ENCODE data around the gene AMACR. TPM values are rescaled to one million over a fixed set of nuclear protein-coding genes. Genes with fewer than 3 reads are reported as not detected.

AMACR gene
- total and polyA plus RNA-seq, 9 of the 15 experiments (the other 6 are each of a cell fraction or from before 2014, with no cell fraction given), result 0.72 to 4.6 (median 4.0) TPM

DNA sequence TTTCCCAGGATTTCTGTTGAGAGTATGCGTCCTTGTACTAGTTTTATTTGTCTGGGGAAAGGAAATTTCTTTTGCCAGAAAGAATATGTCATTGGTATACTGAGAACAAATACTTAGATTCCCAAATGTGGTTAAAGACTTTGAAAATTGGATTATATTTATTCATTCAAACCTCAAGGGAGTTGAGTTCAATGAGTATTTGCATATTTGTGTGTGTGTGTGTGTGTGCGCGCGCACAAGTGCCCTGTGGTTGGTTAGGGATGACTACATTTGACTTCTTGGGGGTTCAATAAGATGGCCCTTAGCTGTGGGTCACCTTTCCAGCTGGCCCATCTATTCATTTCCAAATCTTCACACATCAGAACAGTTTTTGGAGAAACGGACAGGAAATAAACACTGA lies 66.8 kb downstream of the AMACR start:
- Histone ChIP-seq H3K27ac (ENCODE audit: extremely low read depth, low read depth, low read length) (no peak overlapping the region), H2AFZ (ENCODE audit: low read depth, low read length) (no peak overlapping the region), H3K9me1 (ENCODE audit: control insufficient read depth, insufficient read depth, low read length) (no peaks in the 10 kb centered on the region), H3K4me3 (no peak overlapping the region), H3K36me3 (ENCODE audit: control insufficient read depth, insufficient read depth, low read length) (no peaks in the 10 kb centered on the region), H4K20me1 (replicated peaks; ENCODE audit: control insufficient read depth, insufficient read depth, low read length) (no peaks in the 10 kb centered on the region), H3K79me2 (ENCODE audit: control insufficient read depth, insufficient read depth, low read length) (no peaks in the 10 kb centered on the region), H3K4me1 (replicated peaks in 1 of 2; ENCODE audit: control insufficient read depth in 2 of 2, insufficient read depth in 2 of 2, low read length in 2 of 2) (peaks cover 0 to 14% of the 10 kb centered on the region in 2 experiments; a peak in 2 of 5 replicates), H3K9me3 (replicated peaks; ENCODE audit: control insufficient read depth, insufficient read depth, low read depth, low read length) (no peaks in the 10 kb centered on the region), H3K9ac (ENCODE audit: insufficient read depth in 1 of 2, low read depth in 2 of 2, low read length in 2 of 2) (no peak overlapping the region), H3K4me2 (ENCODE audit: insufficient read depth, low read length) (no peak overlapping the region), H3K27me3 (ENCODE audit: control insufficient read depth in 2 of 2, insufficient read depth in 2 of 2, low read length in 2 of 2) (peaks cover 21 to 44% of the 10 kb centered on the region in 2 experiments)
- ATAC-seq (no peak), DNase-seq (ENCODE audit: extremely low read depth in 1 of 4, low spot score in 3 of 4) (no peak), FAIRE-seq (no peak)
- 5% methylated on average over 5 of the region's 5 CpGs for WGBS (ENCODE audit: insufficient coverage, low coverage, missing lambda C conversion rate)
- intact Hi-C loops (cut with micrococcal nuclease), result no loop called here
- in situ Hi-C loops (cut with MboI), result no loop called here
- BruUV-seq (replicated peaks), result no TSS peak
- ChIA-PET CTCF (ENCODE audit: low intra/inter-chr PET ratio) (no interaction called here), POLR2A (no interaction called here)
- TF ChIP-seq C11orf30 (IDR thresholded peaks at IDR 0.05; ENCODE audit: low read depth), result no peak
- no peak for TF ChIP-seq MCM2 (IDR thresholded peaks at IDR 0.05; ENCODE audit: low read depth)
- no peak for TF ChIP-seq ZKSCAN3 (CRISPR knock-in tag; IDR thresholded peaks at IDR 0.05)
- no peak for TF ChIP-seq TCF7L2 (IDR thresholded peaks at IDR 0.05; ENCODE audit: low read depth, low read length)
- no peak for TF ChIP-seq CBFB (CRISPR knock-in tag; IDR thresholded peaks at IDR 0.05)
- TF ChIP-seq, protein P1, sequence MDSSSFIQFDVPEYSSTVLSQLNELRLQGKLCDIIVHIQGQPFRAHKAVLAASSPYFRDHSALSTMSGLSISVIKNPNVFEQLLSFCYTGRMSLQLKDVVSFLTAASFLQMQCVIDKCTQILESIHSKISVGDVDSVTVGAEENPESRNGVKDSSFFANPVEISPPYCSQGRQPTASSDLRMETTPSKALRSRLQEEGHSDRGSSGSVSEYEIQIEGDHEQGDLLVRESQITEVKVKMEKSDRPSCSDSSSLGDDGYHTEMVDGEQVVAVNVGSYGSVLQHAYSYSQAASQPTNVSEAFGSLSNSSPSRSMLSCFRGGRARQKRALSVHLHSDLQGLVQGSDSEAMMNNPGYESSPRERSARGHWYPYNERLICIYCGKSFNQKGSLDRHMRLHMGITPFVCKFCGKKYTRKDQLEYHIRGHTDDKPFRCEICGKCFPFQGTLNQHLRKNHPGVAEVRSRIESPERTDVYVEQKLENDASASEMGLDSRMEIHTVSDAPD (CRISPR knock-in tag; IDR thresholded peaks at IDR 0.05), result no peak
- TF ChIP-seq, protein P2, sequence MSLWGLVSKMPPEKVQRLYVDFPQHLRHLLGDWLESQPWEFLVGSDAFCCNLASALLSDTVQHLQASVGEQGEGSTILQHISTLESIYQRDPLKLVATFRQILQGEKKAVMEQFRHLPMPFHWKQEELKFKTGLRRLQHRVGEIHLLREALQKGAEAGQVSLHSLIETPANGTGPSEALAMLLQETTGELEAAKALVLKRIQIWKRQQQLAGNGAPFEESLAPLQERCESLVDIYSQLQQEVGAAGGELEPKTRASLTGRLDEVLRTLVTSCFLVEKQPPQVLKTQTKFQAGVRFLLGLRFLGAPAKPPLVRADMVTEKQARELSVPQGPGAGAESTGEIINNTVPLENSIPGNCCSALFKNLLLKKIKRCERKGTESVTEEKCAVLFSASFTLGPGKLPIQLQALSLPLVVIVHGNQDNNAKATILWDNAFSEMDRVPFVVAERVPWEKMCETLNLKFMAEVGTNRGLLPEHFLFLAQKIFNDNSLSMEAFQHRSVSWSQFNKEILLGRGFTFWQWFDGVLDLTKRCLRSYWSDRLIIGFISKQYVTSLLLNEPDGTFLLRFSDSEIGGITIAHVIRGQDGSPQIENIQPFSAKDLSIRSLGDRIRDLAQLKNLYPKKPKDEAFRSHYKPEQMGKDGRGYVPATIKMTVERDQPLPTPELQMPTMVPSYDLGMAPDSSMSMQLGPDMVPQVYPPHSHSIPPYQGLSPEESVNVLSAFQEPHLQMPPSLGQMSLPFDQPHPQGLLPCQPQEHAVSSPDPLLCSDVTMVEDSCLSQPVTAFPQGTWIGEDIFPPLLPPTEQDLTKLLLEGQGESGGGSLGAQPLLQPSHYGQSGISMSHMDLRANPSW (CRISPR knock-in tag; IDR thresholded peaks at IDR 0.05), result no peak
- no peak for TF ChIP-seq ZNF354B (CRISPR knock-in tag; IDR thresholded peaks at IDR 0.05)
- TF ChIP-seq, protein P3, sequence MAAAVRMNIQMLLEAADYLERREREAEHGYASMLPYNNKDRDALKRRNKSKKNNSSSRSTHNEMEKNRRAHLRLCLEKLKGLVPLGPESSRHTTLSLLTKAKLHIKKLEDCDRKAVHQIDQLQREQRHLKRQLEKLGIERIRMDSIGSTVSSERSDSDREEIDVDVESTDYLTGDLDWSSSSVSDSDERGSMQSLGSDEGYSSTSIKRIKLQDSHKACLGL (CRISPR knock-in tag; IDR thresholded peaks at IDR 0.05; ENCODE audit: borderline replicate concordance, poor library complexity, severe bottlenecking), result no peak
- TF ChIP-seq, protein P4, sequence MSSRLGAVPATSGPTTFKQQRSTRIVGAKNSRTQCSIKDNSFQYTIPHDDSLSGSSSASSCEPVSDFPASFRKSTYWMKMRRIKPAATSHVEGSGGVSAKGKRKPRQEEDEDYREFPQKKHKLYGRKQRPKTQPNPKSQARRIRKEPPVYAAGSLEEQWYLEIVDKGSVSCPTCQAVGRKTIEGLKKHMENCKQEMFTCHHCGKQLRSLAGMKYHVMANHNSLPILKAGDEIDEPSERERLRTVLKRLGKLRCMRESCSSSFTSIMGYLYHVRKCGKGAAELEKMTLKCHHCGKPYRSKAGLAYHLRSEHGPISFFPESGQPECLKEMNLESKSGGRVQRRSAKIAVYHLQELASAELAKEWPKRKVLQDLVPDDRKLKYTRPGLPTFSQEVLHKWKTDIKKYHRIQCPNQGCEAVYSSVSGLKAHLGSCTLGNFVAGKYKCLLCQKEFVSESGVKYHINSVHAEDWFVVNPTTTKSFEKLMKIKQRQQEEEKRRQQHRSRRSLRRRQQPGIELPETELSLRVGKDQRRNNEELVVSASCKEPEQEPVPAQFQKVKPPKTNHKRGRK (tag; IDR thresholded peaks at IDR 0.05), result no peak
- no peak for TF ChIP-seq POLR2AphosphoS2 (IDR thresholded peaks at IDR 0.05; ENCODE audit: low read length)
- TF ChIP-seq HDAC3 (IDR thresholded peaks at IDR 0.05; ENCODE audit: borderline replicate concordance, partially characterized antibody), result no peak
- TF ChIP-seq MECOM (CRISPR knock-in tag; IDR thresholded peaks at IDR 0.05), result no peak
- TF ChIP-seq ZNF699 (CRISPR knock-in tag; IDR thresholded peaks at IDR 0.05; ENCODE audit: insufficient replicate concordance), result no peak

Data from K562 (cell line).